KMS-11 (cell line): ENCODE measurements around the gene SDK1.

Experiments used
- H2AFZ ChIP-seq: fragments of 200-600 bp; sonication (generic); 2 replicates; pipeline ENCODE4 v1.6.1; 2016; ENCODE audit warnings: antibody characterized with exemption, mixed run types, low read depth
- H3K27ac ChIP-seq: fragments of 200-600 bp; sonication (generic); 2 replicates; pipeline ENCODE4 v1.6.1; 2016; ENCODE audit warnings: mild to moderate bottlenecking, mixed run types
- H3K27me3 ChIP-seq: fragments of 200-600 bp; sonication (generic); 2 replicates; pipeline ENCODE4 v1.6.1; 2017; ENCODE audit warnings: mild to moderate bottlenecking, low read depth, mixed run types, moderate library complexity; ENCODE audit not compliant: insufficient read depth
- H3K36me3 ChIP-seq: fragments of 200-600 bp; sonication (generic); 2 replicates; pipeline ENCODE4 v1.6.1; 2017; ENCODE audit warnings: mild to moderate bottlenecking, mixed run types; ENCODE audit not compliant: insufficient read depth
- H3K4me1 ChIP-seq: fragments of 200-600 bp; sonication (generic); 2 replicates; pipeline ENCODE4 v1.6.1; 2016; ENCODE audit warnings: mild to moderate bottlenecking, low read depth, mixed run types; ENCODE audit not compliant: poor library complexity, severe bottlenecking
- H3K4me2 ChIP-seq: fragments of 200-600 bp; sonication (generic); 2 replicates; pipeline ENCODE4 v1.7.0; 2016; ENCODE audit warnings: mild to moderate bottlenecking, mixed run types
- H3K4me3 ChIP-seq: fragments of 200-600 bp; sonication (generic); IDR thresholded peaks from 2 replicates; pipeline ENCODE4 v1.6.1; 2017; ENCODE audit warnings: low read depth, low read length, mixed read lengths; ENCODE audit not compliant: insufficient read depth
- H3K79me2 ChIP-seq: fragments of 200-600 bp; sonication (generic); 2 replicates; pipeline ENCODE4 v1.6.1; 2016; ENCODE audit warnings: low read depth, mixed run types; ENCODE audit not compliant: insufficient read depth
- H3K9ac ChIP-seq: fragments of 200-600 bp; sonication (generic); 2 replicates; pipeline ENCODE4 v1.6.1; 2016; ENCODE audit warnings: mild to moderate bottlenecking, mixed run types
- H4K20me1 ChIP-seq: fragments of 200-600 bp; sonication (generic); 2 replicates; pipeline ENCODE4 v1.6.1; 2016; ENCODE audit warnings: mild to moderate bottlenecking, mixed run types; ENCODE audit not compliant: insufficient read depth
- TF ChIP-seq, protein P1 (sequence below): fragments of 200-600 bp; sonication (generic); conservative IDR thresholded peaks from 2 replicates; pipeline ENCODE4 v1.6.1; 2017; ENCODE audit warnings: low read depth, mild to moderate bottlenecking, antibody characterized with exemption, low read length, moderate library complexity, mixed read lengths

Gene SDK1

DNA sequence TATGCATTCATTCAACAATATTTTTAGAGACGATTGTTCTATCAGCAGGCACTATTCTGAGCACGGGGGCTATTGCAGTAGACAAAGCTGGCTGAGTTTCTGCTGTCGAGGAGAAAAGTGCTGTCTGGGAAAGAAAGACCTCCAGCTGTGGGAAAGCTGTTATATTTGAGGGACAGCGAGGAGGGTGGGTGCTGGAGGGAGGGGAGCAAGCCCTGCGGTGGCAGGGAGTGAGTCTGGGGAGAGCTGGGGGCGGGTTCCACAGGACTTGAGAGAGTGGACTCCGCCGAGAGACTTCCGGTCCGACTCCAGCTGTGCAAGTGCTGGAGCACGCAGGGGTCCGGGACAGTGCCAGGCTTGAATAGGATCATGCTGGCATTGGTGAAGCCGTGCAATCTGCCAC lies 778.9 kb downstream of the SDK1 start:
- no peak overlapping the region for H3K9ac ChIP-seq
- H3K27me3 ChIP-seq: no peaks in the 10 kb centered on the region
- H4K20me1 ChIP-seq: no peaks in the 10 kb centered on the region
- H3K4me2 ChIP-seq: no peak overlapping the region
- H3K79me2 ChIP-seq: no peaks in the 10 kb centered on the region
- TF ChIP-seq, protein P1, sequence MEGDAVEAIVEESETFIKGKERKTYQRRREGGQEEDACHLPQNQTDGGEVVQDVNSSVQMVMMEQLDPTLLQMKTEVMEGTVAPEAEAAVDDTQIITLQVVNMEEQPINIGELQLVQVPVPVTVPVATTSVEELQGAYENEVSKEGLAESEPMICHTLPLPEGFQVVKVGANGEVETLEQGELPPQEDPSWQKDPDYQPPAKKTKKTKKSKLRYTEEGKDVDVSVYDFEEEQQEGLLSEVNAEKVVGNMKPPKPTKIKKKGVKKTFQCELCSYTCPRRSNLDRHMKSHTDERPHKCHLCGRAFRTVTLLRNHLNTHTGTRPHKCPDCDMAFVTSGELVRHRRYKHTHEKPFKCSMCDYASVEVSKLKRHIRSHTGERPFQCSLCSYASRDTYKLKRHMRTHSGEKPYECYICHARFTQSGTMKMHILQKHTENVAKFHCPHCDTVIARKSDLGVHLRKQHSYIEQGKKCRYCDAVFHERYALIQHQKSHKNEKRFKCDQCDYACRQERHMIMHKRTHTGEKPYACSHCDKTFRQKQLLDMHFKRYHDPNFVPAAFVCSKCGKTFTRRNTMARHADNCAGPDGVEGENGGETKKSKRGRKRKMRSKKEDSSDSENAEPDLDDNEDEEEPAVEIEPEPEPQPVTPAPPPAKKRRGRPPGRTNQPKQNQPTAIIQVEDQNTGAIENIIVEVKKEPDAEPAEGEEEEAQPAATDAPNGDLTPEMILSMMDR: no peak
- no peak overlapping the region for H2AFZ ChIP-seq
- no peaks in the 10 kb centered on the region for H3K4me1 ChIP-seq
- no peak overlapping the region for H3K4me3 ChIP-seq
- no peak overlapping the region for H3K27ac ChIP-seq
- no peaks in the 10 kb centered on the region for H3K36me3 ChIP-seq

- Histone ChIP-seq H4K20me1 (no peaks in the 10 kb centered on the region), H3K79me2 (no peaks in the 10 kb centered on the region), H3K4me2 (no peak overlapping the region), H3K4me1 (no peaks in the 10 kb centered on the region), H2AFZ (no peak overlapping the region), H3K9ac (no peak overlapping the region), H3K27ac (no peak overlapping the region), H3K27me3 (no peaks in the 10 kb centered on the region), H3K4me3 (no peak overlapping the region), H3K36me3 (no peaks in the 10 kb centered on the region)
- TF ChIP-seq, protein P1: no peak
Observed at GRCh38 chr7:4080954-4081353, 779.9 kb downstream of the SDK1 start.

DNA sequence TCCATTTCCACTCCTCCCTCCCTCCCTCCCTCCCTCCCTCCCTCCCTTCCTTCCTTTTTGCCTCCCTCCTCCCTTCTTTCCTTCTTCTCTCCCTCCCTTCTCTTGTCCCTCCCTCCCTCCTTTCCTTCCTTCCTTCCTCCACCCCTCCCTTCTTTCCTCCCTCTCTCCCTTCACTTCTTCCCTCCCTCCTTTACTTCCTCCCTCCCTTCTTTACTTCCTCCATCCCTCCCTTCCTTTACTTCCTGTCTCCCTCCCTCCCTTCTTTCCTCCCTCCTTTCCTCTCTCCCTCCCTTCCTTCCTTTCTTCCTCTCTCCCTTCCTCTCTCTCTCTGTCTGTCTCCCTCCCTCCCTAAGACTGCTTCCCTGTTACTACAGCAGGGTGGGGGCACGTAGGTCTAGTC lies 782.5 kb downstream of the SDK1 start:
- no peak overlapping the region for H3K4me3 ChIP-seq
- no peak overlapping the region for H3K9ac ChIP-seq
- no peak overlapping the region for H3K4me2 ChIP-seq
- H3K4me1 ChIP-seq: no peaks in the 10 kb centered on the region
- no peaks in the 10 kb centered on the region for H3K27me3 ChIP-seq
- no peak overlapping the region for H3K27ac ChIP-seq
- H2AFZ ChIP-seq: no peak overlapping the region
- TF ChIP-seq, protein P1: no peak
- H3K79me2 ChIP-seq: no peaks in the 10 kb centered on the region
- H4K20me1 ChIP-seq: no peaks in the 10 kb centered on the region
- no peaks in the 10 kb centered on the region for H3K36me3 ChIP-seq

- H3K36me3 ChIP-seq: no peaks in the 10 kb centered on the region
- H3K79me2 ChIP-seq: no peaks in the 10 kb centered on the region
- no peaks in the 10 kb centered on the region for H3K4me1 ChIP-seq
- H3K4me3 ChIP-seq: no peak overlapping the region
- H3K9ac ChIP-seq: no peak overlapping the region
- no peaks in the 10 kb centered on the region for H4K20me1 ChIP-seq
- no peak overlapping the region for H3K27ac ChIP-seq
- no peak overlapping the region for H2AFZ ChIP-seq
- no peaks in the 10 kb centered on the region for H3K27me3 ChIP-seq
- no peak overlapping the region for H3K4me2 ChIP-seq
- TF ChIP-seq, protein P1: no peak
Observed at GRCh38 chr7:4084271-4084670, 783.2 kb downstream of the SDK1 start.
